CD4-positive, alpha-beta T cell treated with Interleukin-17A for 1 hour (primary cell): ENCODE data around the gene SDR9C7.
"Not testable (repeated sequence)": the region's sequence is repeated elsewhere in the genome, so short reads cannot be mapped to it uniquely, and the experiment has no call there.

Experiments used
- DNase-seq: peaks from one replicate; pipeline ENCODE4 v3.0.0-alpha.2; 2020

Gene SDR9C7

GRCh38 chr12:56933826-56934625 lies at the start of gene SDR9C7:
SDR9C7 (minus strand) TSS chr12:56934408; CDS start chr12:56934261, 147 bp downstream.
- DNase-seq: no peak

GRCh38 chr12:56983386-56983785 lies 49.2 kb upstream of the SDR9C7 start:
- no peak for DNase-seq

- not testable (repeated sequence) for DNase-seq
Measured at GRCh38 chr12:56982578-56983236, 48.5 kb upstream of the SDR9C7 start.

- DNase-seq: no peak
Measured at GRCh38 chr12:56980941-56981530, 46.8 kb upstream of the SDR9C7 start.

- no peak for DNase-seq
Measured at GRCh38 chr12:56980268-56980667, 46.1 kb upstream of the SDR9C7 start.

GRCh38 chr12:56979628-56980027 lies 45.4 kb upstream of the SDR9C7 start:
- DNase-seq: no peak

- DNase-seq: no peak
Measured at GRCh38 chr12:56978397-56979138, 44.4 kb upstream of the SDR9C7 start.

GRCh38 chr12:56977361-56977760 lies 43.2 kb upstream of the SDR9C7 start:
- not testable (repeated sequence) for DNase-seq

- DNase-seq: not testable (repeated sequence)
Measured at GRCh38 chr12:56974224-56974623, 40.0 kb upstream of the SDR9C7 start.

- not testable (repeated sequence) for DNase-seq
Measured at GRCh38 chr12:56968910-56969309, 34.7 kb upstream of the SDR9C7 start.

- not testable (repeated sequence) for DNase-seq
Measured at GRCh38 chr12:56965997-56966642, 31.9 kb upstream of the SDR9C7 start.

- not testable (repeated sequence) for DNase-seq
Measured at GRCh38 chr12:56965124-56965523, 30.9 kb upstream of the SDR9C7 start.

GRCh38 chr12:56963557-56963956 lies 29.3 kb upstream of the SDR9C7 start:
- not testable (repeated sequence) for DNase-seq

- DNase-seq: not testable (repeated sequence)
Measured at GRCh38 chr12:56962247-56962646, 28.0 kb upstream of the SDR9C7 start.

GRCh38 chr12:56958422-56958821 lies 24.2 kb upstream of the SDR9C7 start:
- DNase-seq: no peak

GRCh38 chr12:56957229-56958052 lies 23.2 kb upstream of the SDR9C7 start, which contains the start of gene RDH16:
RDH16 (minus strand) TSS chr12:56957608; CDS start chr12:56957462, 146 bp downstream.
- no peak for DNase-seq

- DNase-seq: no peak
Measured at GRCh38 chr12:56955631-56956256, 21.5 kb upstream of the SDR9C7 start.

GRCh38 chr12:56954958-56955355 lies 20.7 kb upstream of the SDR9C7 start:
- DNase-seq: no peak

GRCh38 chr12:56954057-56954957 lies 20.1 kb upstream of the SDR9C7 start:
- DNase-seq: no peak

- DNase-seq: no peak
Measured at GRCh38 chr12:56953314-56953713, 19.1 kb upstream of the SDR9C7 start.
